Hematopoietic multipotent progenitor cell treated with erythropoietin and hydrocortisone succinate and interleukin-3 and kit ligand, for 17 days (in vitro differentiated cells): ENCODE results near the gene AIG1.
"Not testable (repeated sequence)": the region's sequence is repeated elsewhere in the genome, so short reads cannot be mapped to it uniquely, and the experiment has no call there.

Source experiments
- DNase-seq: peaks from one replicate; pipeline ENCODE4 v3.0.0-alpha.2; 2015; ENCODE audit warnings: low spot score

Gene AIG1

GRCh38 chr6:143166247-143166695, 105.6 kb downstream of the AIG1 start:
- no peak for DNase-seq

GRCh38 chr6:143167224-143167623, 106.5 kb downstream of the AIG1 start:
- no peak for DNase-seq

- DNase-seq, result not testable (repeated sequence)
These were observed 107.7 kb downstream of the AIG1 start for GRCh38 chr6:143168396-143168816.

GRCh38 chr6:143169440-143169839, 108.8 kb downstream of the AIG1 start:
- no peak for DNase-seq

- no peak for DNase-seq
These were observed 113.8 kb downstream of the AIG1 start for GRCh38 chr6:143174516-143174915.

- no peak for DNase-seq
These were observed 114.3 kb downstream of the AIG1 start for GRCh38 chr6:143174951-143175350.

GRCh38 chr6:143176090-143177021, 115.7 kb downstream of the AIG1 start:
- DNase-seq, result no peak

- DNase-seq, result no peak
These were observed 117.0 kb downstream of the AIG1 start for GRCh38 chr6:143177706-143178105.

- no peak for DNase-seq
These were observed 118.4 kb downstream of the AIG1 start for GRCh38 chr6:143179096-143179495.

GRCh38 chr6:143179901-143180612, 119.4 kb downstream of the AIG1 start:
- no peak for DNase-seq

GRCh38 chr6:143180826-143181225, 120.1 kb downstream of the AIG1 start:
- no peak for DNase-seq

- DNase-seq, result no peak
These were observed 123.0 kb downstream of the AIG1 start for GRCh38 chr6:143183666-143184065.

- no peak for DNase-seq
These were observed 124.6 kb downstream of the AIG1 start for GRCh38 chr6:143185288-143185687.

- no peak for DNase-seq
These were observed 126.7 kb downstream of the AIG1 start for GRCh38 chr6:143187238-143187923.

- no peak for DNase-seq
These were observed 127.6 kb downstream of the AIG1 start for GRCh38 chr6:143188292-143188691.

GRCh38 chr6:143191361-143191760, 130.7 kb downstream of the AIG1 start:
- DNase-seq, result no peak

- DNase-seq, result no peak
These were observed 132.1 kb downstream of the AIG1 start for GRCh38 chr6:143192766-143193165.

GRCh38 chr6:143193571-143194094, 132.9 kb downstream of the AIG1 start:
- no peak for DNase-seq

- no peak for DNase-seq
These were observed 133.5 kb downstream of the AIG1 start for GRCh38 chr6:143194095-143194589.

GRCh38 chr6:143195349-143195845, 134.7 kb downstream of the AIG1 start:
- no peak for DNase-seq

GRCh38 chr6:143196525-143197225, 136.0 kb downstream of the AIG1 start:
- DNase-seq, result no peak
